ENCODE results near the gene ELANE. TPM values are rescaled to one million over a fixed set of nuclear protein-coding genes. Genes with fewer than 3 reads are reported as not detected.
"Not testable (repeated sequence)": the region's sequence is repeated elsewhere in the genome, so short reads cannot be mapped to it uniquely, and the experiment has no call there.

ELANE gene
- total RNA-seq, 1 donor from 2014 or later: 0.54 TPM

DNA sequence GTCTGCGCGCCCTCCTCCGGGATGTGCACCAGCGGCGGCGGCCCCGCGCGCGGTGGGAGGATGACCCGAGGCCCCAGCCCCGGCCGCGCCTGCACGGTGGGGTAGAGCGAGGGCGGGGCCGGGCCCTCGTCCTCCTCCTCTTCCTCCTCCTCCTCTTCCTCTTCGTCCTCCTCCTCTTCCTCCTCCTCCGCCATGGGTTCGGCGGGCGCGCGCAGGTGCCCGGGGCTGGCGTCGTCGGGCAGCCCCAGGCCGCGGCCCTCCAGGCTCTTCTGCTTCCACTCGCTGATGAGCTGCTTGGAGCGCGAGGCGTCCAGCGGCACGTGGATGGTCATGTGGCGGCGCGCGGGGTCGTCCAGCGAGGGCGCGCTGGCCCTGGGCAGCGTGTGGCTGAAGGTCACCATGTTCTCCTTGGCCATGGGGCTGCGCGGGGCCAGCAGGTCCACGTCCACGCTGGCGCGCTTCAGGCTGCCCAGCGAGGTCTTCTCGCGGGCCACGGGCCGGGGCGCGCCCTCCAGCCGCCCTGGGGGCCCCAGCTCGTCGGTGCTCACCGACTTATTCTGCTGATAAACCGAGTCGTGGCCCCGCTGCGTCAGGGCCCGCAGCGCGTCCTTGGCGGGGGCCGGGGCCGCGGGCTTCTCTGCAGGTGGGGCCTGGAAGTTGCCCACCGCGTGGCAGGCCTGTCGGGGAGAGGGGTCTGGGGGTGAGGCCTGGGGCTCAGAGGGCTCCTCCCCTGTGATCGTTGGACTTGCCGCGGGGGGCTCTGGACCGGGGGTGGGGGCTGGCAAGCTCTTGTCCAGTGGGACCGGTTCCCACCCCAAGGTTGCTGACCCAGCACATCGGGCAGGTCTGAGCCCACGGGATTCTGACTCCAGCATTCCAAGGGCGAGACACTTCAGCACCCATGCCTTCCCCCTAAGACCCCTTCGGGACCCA lies 38.6 kb upstream of the ELANE start:
- intact Hi-C loops (cut with DNase I): no loop called here
- no peak for DNase-seq (ENCODE audit: low spot score)

DNA sequence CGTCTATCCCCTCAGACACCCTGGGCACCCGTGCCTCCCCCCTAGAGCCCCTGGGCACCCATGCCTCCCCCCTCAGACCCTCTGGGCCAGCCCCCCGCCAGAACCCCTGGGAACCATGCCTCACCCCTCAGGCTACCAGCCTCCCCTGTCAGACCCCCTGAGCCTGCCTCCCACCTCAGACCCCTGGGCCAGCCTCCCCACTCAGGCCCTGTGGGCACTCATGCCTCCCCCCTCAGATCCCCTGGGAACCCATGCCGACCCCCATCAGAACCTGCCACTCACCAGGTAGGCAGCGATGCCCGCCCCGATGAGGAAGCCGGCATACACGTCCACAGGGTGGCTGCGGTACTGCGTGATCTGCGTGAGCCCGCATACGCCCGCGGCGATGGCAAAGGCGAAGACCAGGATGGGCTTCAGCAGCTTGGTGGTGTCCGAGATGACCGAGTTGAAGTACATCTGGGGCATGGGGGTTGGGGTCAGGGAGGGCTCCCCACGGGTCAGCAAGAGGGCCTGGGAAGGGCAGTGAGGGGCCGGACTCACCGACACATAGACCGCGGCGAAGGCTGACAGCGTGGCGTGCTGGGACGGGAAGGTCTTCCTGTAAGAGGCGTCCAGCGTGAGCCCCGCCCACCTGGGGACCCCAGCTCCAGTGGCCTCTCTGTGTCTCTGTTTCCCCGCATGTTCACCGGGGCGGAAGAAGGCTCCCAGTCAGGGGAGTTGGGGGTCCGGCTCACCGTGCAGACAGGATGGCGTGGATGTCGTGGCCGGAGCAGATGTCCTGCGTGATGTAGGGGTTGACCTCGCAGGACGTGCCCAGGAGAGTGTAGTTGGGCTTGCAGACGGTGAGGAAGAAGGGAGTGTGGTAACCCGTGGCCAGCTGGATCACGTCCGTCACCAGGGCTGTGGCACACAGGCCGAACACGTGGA lies 37.7 kb upstream of the ELANE start:
- no peak for DNase-seq (ENCODE audit: low spot score)
- intact Hi-C loops (cut with DNase I): no loop called here

DNA sequence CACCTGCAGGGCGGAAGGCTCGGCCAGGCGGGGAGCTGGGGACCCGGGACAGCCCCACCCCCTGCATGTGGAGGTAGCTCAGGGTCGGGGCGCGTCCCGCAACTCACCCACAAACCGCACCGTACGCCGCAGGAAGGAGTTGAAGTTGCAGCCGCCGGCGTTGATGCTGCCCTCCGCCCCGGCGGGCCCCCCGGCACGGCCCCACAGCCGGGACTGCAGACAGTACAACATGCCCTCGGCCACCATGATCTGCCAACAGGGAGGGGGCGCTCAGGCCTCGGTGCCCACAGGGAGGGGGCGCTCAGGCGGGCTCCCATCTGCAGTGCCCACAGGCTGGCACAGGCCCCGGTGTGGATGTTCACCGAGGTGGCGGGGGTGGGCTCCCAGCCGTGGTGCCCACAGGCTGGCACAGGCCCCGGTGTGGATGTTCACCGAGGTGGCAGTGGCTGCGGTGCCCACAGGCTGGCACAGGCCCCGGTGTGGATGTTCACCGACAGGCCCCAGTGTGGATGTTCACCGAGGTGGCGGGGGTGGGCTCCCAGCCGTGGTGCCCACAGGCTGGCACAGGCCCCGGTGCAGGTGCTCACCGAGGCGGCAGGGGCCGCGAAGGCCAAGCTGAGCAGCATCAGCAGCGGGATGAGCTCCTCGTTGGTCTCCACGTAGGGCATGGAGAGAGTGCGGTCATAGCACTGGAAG lies 36.9 kb upstream of the ELANE start:
- DNase-seq (ENCODE audit: low spot score): no peak
- intact Hi-C loops (cut with DNase I): no loop called here

DNA sequence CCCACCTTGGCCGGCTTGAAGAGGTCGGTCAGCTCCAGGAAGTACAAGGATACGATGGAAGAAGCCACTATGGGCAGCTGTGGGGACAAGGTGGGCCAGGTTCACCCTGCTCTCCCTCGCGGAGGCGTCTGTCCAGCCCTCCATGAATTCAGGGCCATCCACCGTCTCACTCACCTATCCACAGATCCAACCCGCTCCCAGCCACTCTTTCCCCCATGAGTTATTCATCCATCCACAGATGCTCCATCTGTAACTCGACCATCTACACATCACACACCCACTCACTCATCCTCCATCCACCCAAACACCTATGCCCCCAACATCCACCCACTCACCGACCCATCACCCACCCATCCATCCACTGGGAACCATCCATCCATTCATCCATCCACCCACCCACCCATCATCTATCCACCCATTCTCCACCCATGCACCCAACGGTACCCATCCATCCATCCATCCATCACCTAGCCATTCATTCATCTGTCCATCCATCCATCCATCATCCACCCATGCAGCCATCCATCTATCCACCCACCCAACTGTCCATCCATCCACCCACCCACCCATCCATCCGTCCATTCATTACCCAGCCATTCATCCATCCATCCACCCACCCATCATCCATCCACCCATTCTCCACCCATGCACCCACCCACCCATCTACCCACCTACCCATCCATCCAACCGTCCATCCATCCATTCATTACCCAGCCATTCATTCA lies 36.2 kb upstream of the ELANE start:
- intact Hi-C loops (cut with DNase I): no loop called here
- DNase-seq (ENCODE audit: low spot score): no peak

DNA sequence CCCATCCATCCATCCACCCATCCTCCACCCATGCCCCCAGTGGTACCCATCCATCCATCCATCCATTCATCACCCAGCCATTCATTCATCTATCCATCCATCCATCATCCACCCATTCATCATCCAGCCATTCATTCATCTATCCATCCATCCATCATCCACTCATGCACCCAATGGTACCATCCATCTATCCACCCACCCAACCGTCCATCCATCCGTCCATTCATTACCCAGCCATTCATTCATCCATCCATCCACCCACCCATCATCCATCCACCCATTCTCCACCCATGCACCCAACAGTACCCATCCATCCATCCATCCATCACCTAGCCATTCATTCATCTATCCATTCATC lies 35.6 kb upstream of the ELANE start:
- no peak for DNase-seq (ENCODE audit: low spot score)
- intact Hi-C loops (cut with DNase I): no loop called here

DNA sequence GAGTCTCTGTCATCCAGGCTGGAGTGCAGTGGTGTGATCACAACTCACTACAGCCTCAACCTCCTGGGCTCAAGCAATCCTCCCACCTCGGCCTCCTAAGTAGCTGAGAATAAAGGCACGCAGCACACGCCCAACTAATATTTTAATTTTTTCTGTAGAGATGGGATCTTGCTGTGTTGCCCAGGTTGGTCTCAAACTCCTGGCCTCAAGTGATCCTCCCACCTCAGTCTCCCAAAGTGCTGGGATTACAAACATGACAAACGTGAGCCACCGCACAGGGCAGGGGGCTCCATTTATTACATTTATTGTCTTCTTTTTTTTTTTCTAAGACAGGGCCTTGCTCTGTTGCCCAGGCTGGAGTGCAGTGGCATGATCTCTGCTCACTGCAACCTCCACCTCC lies 31.9 kb upstream of the ELANE start:
- intact Hi-C loops (cut with DNase I); DNase-seq (ENCODE audit: low spot score): not testable (repeated sequence)

DNA sequence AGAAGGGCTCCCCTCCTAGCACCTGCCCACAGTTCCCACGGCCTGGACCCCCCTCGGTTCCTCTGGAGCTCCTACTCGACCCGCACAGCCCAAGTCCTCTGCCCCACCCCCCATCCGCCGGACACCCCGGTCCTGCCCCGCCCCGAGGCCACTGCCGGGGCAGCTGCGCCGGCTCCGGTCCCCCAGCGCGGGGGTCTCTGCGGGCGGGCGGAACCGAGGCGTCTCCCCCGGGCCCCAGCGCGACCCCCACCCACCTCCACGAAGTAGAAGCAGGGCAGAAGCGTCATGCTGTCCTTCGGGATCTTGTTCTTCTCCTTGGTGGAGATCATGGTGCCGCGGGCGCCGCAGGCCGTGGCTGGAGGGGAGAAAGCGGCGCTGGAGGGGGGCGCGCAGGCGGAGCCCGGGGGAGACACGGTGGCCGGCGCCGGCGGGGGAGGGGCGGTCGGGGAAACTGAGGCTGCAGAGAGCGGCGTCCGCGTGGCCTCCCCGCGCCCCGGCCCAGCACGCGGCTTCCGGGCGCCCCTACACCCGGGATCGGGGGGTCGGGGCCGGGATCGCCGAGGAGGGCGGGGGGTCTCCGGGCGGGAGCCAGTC lies 30.8 kb upstream of the ELANE start:
- intact Hi-C loops (cut with DNase I): no loop called here
- DNase-seq (ENCODE audit: low spot score): no peak

DNA sequence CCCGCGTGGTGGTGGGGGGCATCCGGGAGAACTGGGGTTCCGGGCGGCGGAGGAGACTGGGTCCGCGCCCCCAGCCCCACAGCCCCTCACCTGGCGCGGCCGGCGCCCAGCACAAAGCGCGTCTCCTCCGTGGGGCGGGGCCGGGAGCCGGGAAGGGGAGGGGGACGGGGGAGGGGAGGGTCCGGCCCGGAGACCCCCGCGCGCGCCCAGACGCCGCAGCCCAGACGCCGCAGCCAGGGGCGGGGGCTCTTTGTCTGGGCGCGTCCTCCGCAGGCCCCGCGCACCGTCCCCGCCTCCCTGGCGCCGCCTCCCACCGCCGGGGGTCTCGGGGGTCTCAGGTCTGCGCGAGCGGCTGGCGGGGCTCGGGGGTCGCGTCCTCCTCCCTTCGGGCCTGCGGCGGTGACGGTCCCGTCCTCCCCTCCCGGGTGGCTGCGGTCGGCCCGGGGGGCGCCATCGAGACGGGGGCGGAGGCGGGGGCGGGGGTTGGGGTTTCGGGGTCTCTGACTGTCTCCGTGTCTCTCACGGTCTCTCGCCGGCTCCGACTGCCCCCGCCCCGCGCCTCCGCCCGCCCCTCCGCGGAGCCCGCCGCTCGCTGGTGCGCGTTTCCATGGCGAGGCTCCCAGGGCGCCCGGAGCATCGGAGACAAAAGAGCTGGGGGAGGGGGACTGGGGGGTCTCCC lies 30.1 kb upstream of the ELANE start, which contains the start of gene PLPPR3:
Gene PLPPR3, minus strand, starts transcription at position 131 of the 679 bp plus-strand sequence. CDS start 396 bp downstream, outside the sequence.
- intact Hi-C loops (cut with DNase I): no loop called here
- DNase-seq (ENCODE audit: low spot score): no peak

DNA sequence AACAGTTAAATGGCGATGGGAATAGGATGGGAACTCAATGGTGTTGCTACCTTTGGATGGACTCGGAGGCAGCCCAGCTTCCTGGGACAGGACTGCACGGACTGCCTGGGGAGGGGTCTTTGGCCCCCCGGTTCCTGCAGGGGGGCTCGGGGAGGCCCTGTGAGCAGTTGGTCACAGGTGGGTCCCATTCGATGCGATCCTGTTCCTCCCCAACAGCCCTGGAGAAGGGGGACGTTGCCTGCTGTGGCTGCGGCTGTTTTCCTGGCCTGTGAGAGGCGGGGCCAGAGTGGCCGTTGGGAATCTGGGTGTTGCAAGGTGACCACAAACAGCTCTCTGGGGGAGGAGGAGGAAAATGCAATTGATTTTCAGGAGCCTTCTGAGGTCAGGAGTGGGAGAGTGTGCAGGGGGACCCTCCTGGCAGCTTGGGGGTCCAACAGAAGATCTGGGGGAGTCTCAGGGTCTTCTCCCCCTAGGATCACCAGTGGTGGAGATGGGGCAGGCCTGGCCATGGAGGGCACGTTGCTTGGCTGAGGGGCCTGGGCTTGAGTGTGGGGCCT lies 28.5 kb upstream of the ELANE start:
- no peak for DNase-seq (ENCODE audit: low spot score)
- intact Hi-C loops (cut with DNase I): no loop called here

DNA sequence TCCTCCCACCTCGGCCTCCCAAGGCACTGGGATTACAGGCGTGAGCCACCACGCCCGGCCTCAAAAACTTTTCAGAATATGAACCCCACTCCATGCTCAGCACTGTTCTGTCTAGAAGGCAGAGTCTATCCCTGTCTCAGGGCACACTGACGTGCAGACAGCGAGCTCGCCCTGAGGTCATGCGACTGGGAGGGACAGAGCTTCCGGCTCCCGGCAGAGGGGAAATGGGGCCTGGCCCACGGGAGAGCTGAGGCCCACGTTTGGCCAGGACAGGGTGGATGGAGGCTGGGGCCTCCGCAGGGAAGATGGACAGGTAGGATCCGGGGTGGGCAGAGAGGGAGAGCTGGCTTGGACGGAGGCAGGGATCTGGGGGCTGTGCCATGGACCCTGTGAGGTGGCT lies 27.2 kb upstream of the ELANE start:
- no peak for DNase-seq (ENCODE audit: low spot score)
- intact Hi-C loops (cut with DNase I): no loop called here

DNA sequence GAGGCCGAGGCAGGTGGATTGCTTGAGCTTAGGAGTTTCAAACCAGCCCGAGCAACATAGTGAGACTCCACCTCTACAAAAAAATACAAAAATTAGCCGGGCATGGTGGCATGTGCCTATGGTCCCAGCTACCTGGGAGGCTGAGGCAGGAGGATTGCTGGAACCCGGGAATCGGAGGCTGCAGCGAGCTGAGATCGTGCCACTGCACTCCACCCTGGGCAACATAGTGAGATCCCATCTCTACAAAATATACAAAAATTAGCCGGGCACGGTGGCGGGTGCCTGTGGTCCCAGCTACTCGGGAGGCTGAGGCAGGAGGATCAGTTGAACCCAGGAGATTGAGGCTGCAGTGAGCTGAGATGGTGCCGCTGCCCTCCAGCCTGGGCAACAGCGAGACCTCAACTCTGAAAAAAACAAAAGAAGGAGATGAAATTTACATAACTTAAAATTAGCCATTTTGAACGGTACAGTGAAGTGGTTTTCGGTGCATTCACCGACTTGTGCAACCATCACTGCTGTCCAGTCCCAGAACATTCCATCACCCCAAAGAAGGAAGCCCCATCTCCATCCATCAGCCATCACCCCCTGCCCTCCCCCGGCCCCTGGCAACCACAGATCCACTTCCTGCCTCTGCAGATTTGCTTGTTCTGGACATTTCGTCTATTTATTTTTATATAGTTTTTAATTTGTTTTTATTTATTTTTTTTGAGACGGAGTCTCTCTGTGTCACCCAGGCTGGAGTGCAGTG lies 26.0 kb upstream of the ELANE start:
- DNase-seq (ENCODE audit: low spot score): no peak
- intact Hi-C loops (cut with DNase I): no loop called here

DNA sequence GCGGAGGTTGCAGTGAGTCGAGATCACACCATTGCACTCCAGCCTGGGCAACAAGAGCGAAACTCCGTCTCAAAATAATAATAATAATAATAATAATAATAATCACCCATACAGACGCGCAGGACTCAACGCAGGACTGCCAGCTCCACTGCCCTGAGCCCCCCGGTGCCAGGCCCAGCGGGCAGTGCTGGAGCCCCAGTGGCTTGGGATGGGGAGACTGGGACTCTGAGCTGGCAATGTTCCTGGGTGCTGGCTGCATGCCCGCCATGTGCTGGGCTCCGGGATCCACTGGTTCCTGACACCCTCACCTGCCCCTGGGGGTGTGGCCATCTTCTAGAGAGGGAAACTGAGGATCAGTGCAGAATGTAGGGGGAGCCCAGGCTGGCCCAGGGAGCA lies 24.8 kb upstream of the ELANE start:
- intact Hi-C loops (cut with DNase I): no loop called here
- DNase-seq (ENCODE audit: low spot score): no peak

DNA sequence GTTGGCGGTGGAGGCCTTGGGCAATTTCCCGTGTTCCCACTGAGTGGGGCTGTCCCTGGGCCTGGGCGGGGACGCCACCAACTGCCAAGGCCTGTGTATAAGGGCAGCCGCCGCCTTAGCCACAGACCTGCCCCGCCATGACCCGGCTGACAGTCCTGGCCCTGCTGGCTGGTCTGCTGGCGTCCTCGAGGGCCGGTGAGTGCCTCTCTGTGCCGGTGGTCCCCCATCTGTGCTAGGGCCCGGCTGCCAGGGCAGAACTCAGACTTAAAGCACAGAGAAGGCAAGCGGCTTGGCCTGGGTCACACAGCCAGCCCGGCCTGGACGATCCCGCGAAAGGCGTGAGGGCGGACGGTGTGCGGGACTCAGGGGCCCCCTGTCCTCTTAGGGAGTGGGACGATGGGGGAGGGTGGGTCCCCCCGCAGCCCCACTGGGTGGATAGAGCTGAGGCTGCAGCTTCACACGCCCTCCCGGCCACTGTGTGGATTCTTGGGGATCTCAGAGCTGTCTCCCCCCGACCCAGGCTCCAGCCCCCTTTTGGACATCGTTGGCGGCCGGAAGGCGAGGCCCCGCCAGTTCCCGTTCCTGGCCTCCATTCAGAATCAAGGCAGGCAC lies 24.3 kb upstream of the ELANE start, which contains the start of gene AZU1:
Gene AZU1, plus strand, starts transcription at position 128 of the 612 bp plus-strand sequence. Its CDS starts 10 bp downstream, at position 138.
- intact Hi-C loops (cut with DNase I): no loop called here
- no peak for DNase-seq (ENCODE audit: low spot score)

DNA sequence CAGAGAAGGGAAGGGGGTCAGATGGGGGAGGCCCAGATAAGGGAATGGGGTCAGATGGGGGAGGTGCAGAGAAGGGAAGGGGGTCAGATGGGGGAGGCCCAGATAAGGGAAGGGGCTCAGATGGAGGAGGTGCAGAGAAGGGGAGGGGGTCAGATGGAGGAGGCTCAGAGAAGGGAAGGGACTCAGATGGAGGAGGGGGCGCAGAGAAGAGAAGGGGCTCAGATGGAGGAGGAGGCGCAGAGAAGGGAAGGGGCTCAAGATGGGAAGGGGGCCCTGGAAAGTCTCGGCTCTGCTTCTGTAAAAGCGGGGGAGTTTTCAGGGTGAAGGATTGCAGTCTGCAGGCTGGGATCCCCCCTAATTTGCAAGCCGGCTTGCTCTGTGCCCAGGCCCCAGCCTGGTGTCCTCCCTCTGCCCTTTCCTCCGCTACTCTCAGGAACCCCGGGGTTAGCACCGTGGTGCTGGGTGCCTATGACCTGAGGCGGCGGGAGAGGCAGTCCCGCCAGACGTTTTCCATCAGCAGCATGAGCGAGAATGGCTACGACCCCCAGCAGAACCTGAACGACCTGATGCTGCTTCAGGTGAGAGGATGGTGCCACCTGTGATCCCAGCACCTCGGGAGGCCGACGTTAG lies 22.9 kb upstream of the ELANE start:
- DNase-seq (ENCODE audit: low spot score): no peak
- intact Hi-C loops (cut with DNase I): no loop called here

DNA sequence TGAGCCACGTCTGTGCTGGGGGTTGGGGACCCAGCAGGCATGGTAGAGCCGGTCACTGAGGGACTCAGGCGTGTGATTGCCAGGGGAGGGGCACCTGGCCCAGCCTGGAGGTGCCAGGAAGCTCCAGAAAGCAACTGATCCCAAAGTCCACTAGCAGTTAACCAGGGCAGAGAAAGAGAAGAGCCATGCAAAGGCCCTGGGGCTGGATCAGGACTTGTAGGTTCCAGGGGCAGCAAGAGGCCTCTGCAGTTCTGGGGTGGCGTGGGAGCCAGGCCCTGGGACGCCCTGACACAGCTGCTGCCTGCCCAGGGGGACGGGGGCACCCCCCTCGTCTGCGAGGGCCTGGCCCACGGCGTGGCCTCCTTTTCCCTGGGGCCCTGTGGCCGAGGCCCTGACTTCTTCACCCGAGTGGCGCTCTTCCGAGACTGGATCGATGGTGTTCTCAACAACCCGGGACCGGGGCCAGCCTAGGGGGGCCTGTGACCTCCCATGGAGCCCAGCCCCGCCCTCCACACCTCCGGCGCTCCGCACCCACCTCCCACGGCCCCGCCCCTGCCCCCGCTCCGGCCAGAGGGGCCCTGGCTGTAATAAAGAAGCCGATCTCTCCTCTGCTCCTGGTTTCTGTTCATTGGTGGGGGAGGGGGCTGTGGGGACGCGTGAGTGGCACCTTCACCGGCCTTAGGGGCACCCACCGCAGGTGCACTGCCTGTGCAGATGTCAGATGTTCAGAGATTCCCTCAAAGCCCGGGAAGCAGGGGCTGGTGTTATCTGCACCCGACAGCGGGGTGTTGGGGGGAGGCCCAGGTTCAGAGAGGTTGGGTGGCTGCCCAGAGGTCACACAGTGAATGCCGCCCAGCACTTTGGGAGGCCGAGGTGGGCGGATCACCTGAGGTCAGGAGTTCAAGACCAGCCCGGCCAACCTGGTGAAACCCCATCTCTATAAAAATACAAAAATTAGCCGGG lies 20.4 kb upstream of the ELANE start:
- DNase-seq (ENCODE audit: low spot score): no peak
- intact Hi-C loops (cut with DNase I): no loop called here
